Urothelium cell line (cell line): Measurements from ENCODE around the gene PGBD5.
"Not testable (repeated sequence)": the region's sequence is repeated elsewhere in the genome, so short reads cannot be mapped to it uniquely, and the experiment has no call there.

Source experiments
- DNase-seq: peaks from one replicate; pipeline ENCODE4 v3.0.0; 2011; ENCODE audit warnings: low spot score, mixed read lengths
- FAIRE-seq: peaks from 2 replicates; lab custom pipeline; 2011; peaks lifted over from hg19 to GRCh38; lab: Jason Lieb, UNC

The PGBD5 gene

GRCh38 chr1:230425252-230426091 lies 660 bp downstream of the PGBD5 start:
- no peak for FAIRE-seq
- DNase-seq: peak; percentile 40

GRCh38 chr1:230424391-230425251 lies 1.5 kb downstream of the PGBD5 start:
- FAIRE-seq: no peak
- DNase-seq: no peak

DNA sequence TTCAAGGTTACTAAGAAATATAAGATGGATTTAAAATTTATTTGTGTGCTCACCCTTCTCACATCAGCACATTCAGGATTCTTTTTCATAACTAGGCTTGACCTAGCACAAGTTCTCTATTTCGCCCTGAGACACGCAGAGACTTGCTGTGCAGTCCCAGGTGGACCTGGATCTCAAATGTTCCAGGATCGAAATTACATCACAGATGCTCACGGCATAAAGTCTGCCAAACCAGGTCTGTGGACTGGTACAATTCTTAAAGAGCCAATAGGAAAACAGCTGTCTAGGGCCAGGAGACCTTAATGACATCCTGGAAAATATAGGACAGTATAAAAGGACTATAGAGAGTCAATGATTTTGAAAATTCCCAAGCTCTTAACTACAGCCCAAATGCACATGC lies 2.2 kb downstream of the PGBD5 start:
- no peak for DNase-seq
- no peak for FAIRE-seq

DNA sequence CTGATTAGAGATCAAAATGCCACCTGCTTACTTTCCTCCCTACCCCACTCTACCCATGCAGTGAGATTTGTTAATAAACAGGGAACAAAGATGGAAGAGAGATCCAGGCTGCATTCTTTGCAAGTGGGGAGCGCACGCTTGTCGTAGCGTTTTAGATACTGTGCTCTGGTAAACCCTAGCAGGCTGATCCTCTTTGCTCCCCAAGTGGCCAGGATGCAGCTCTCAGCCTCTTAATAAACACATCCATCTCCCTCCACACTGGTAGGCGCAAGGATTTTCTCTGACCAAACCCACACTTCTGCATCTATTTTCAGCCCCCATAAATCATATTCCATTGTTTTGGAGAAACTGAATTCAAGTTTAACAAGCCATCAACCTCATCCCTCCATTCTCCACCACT lies 2.9 kb downstream of the PGBD5 start:
- DNase-seq (no peak), FAIRE-seq (no peak)

- FAIRE-seq (no peak), DNase-seq (no peak)
These were observed 3.7 kb downstream of the PGBD5 start for GRCh38 chr1:230422221-230422981.

- FAIRE-seq (no peak), DNase-seq (no peak)
These were observed 4.7 kb downstream of the PGBD5 start for GRCh38 chr1:230421481-230421880.

DNA sequence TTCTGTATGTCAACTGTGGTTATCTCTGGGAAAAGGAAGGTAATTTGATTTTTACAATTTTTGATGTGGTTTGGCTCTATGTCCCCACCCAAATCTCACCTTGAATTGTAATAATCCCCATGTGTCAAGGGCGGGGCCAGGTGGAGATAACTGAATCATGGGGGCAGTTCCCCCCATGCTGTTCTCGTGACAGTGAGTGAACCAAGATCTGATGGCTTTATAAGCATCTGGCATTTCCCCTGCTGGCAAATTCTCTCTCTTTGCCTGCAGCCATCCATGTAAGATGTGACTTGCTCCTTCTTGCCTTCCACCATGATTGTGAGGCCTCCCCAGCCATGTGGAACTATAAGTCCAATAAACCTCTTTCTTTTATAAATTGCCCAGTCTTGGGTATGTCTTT lies 5.8 kb downstream of the PGBD5 start:
- DNase-seq, FAIRE-seq: not testable (repeated sequence)

DNA sequence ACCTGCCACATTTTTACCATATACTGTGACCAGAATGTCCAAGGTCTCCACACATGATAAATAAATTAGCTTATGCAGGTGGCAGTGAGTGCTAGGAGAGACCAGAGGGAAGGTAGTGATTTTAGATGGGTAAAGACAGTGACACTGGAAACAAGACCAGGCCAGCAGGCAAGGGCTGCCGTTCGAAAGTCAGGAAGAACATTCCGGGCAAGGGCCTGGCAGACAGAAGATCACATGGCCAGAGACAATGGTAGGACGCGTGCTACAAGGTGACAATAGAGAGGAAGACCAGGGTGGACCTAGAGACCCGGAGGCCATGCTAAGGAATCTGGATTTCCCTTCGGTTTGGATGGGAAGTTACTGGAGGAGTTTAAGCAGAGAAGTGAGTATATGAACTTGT lies 9.7 kb downstream of the PGBD5 start:
- FAIRE-seq (no peak), DNase-seq (no peak)

DNA sequence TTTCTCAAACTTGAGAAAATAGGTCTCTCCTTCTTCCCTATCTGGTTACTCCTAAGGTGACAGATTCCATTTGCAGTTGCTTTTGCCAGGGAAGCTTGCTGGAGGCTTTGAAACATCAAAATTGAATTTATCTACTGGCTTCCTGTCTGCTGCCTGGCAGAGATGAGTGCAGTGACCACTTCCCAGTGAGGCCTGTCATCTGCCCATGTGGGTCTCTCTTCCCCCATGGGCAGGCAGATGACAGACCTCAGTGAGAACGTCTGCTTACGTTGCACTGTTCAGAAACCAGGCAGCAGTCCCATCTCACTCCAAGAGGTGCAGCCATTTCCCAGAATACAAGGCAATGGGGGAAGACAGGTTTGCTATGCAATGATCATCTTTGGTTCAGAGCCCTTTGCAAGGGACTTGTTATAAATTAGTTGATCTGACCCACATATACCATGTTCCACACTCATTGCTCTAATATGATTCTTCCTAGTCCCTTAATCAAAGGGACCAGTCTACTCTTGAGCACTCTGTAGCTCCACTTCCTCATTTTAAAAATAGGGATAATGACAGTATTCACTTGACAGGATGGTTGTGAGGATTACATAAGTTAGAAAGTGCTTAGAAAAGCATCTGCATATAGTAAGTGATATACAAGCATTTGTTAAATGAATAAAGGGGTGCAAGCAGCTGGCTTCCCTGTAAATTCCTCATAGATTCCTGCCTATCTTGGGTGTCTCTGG lies 10.6 kb downstream of the PGBD5 start:
- DNase-seq (no peak), FAIRE-seq (no peak)

DNA sequence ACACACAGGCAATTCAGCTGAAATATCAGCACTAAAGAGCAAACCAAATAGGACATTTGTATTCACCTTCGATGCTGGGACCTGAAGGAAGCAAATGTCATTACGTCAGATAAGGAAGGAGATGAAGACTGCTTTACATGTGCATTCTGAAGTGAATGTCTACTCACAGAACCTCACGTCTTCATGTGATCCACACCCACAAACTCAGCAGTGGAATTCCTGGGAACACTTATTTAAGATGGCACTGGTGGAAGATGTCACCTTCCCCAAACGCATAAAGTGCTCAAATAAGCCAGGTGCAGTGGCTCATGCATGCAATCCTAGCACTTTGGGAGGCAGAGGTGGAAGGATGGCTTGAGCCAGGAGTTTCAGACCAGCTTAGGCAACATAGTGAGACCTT lies 11.4 kb downstream of the PGBD5 start:
- no peak for DNase-seq
- FAIRE-seq: no peak

DNA sequence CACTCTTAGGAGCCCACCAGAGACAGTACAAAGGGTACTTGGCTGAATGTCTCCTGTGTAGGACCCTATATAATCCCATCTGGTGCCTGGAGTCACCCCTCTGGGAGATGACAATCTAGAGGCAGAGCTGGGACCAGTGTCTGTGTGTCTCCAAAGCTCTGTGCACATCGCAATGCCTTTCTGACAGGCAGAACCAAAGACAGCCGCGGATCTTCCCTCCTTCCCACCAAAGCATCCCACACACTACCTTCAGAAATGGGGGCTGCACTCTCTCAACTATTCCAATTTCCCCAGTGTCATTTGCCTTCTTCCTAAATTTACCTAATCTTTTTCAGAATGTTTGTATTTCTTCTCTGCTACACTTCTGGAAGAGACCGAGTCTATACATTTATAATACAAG lies 12.0 kb downstream of the PGBD5 start:
- FAIRE-seq: no peak

DNA sequence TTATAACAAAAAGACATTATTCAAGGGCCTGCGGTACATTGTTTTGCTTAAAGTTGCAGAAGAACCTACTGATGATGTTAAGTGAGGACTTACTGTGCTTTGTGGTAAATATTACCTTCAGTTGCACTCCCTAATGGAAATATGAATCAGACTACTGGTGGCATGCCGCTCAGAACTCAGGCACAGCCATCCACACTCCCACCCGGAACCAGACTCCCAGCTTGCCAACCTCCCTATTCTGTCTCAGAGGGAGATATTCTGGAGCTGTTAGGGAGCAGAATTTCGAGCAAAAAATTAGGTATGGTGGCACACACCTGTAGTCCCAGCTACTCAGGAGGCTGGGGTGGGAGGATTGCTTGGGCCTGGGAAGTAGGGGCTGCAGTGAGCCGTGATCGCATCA lies 13.1 kb downstream of the PGBD5 start:
- DNase-seq (no peak), FAIRE-seq (no peak)

More for the DNA sequence above, 12.0 kb downstream of the PGBD5 start:
- no peak for DNase-seq

- no peak for DNase-seq
- FAIRE-seq: no peak
These were observed 17.2 kb downstream of the PGBD5 start for GRCh38 chr1:230408971-230409370.

DNA sequence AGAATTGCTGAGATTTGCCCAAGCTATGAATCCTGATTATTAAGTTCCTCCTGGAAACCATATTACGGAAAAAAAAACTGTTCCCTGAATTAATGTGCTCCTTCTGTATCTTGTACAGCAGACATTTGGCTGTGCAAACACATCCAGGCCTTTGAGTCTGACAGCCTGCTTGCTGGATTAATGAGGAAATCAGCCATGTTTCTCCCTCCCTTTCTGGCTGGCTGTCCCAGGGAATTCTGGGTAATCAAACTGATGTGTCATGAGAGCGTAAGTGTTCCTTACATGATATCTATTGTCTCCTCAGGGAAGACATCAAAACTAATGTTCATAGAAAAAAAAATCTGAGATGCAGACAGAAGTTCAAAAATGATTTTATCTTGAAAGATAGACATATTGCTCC lies 18.8 kb downstream of the PGBD5 start:
- FAIRE-seq: no peak
- DNase-seq: no peak

DNA sequence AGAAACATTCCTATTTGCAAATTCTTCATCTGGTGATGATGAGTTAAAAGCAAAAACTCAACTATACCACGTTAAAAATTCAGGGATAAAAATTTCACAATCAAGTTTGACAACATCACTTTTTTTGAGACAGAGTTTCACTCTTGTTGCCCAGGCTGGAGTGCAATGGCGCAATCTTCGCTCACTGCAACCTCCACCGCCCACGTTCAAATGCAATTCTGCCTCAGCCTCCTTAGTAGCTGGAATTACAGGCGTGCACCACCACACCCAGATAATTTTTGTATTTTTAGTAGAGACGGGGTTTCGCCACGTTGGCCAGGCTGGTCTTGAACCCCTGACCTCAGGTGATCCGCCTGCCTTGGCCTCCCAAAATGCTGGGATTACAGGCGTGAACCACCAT lies 19.4 kb downstream of the PGBD5 start:
- not testable (repeated sequence) for DNase-seq, FAIRE-seq

GRCh38 chr1:230403442-230403841 lies 22.7 kb downstream of the PGBD5 start:
- no peak for DNase-seq
- no peak for FAIRE-seq

DNA sequence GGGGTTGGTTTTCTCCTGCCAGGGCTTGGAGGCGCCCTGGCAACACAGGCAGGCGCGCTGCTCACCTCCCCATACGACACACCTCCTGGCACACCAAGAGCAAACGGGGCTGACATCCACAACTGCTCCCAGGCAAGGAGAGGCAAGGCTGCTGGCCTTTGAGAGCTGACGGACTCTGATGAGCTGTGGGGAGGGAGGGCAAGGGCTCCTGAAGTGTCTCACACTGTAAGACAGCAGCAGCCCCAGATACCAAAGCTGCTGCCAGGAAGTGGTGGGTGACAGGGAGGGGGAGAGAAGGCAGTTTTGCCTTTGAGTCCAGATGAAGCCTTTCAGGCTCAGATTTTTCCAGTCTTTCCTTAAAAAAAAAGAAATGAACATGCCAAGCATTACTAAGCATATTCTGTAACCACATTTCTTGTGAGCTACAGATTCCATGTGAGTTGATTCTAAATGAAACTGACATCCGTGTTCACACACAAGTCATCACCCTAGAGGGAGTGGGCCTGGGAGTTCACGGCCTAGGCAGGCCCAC lies 24.3 kb downstream of the PGBD5 start:
- FAIRE-seq (no peak), DNase-seq (no peak)

DNA sequence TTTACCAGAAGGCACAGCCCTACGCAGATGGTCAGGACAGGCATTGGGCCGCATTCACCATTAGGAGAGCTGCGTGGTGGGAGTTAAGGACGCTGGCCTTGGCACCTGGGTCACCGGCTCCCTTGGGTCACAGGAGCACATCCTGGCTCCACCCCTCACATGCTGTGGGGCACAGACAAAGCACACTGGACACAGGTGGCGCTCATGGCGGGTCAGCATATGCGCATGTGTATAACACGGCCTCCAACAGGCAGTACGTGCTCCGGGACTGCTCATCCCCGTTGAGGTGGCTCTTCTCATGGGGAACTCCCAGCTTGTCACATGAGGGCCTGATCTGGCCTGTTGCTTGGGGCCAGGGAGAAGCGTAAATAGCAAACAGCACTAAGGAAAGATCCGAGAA lies 25.0 kb downstream of the PGBD5 start:
- DNase-seq (no peak), FAIRE-seq (no peak)

DNA sequence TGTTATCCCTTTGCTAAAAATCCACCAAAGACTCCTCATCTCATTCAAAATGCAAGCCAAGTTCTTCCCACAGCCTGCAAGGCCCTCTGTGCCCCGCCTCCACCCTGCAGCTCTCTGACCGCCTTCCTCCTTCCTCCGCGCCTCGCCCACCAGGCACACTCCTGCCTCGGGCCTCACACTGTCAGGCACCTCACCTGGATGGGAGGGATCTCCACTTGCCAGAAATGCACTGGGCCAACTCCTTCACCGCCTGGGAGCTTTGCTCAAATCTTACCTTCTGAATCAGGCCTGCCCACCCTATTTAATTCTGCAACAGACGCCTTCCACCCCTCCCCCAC lies 26.2 kb downstream of the PGBD5 start:
- DNase-seq (no peak), FAIRE-seq (no peak)

DNA sequence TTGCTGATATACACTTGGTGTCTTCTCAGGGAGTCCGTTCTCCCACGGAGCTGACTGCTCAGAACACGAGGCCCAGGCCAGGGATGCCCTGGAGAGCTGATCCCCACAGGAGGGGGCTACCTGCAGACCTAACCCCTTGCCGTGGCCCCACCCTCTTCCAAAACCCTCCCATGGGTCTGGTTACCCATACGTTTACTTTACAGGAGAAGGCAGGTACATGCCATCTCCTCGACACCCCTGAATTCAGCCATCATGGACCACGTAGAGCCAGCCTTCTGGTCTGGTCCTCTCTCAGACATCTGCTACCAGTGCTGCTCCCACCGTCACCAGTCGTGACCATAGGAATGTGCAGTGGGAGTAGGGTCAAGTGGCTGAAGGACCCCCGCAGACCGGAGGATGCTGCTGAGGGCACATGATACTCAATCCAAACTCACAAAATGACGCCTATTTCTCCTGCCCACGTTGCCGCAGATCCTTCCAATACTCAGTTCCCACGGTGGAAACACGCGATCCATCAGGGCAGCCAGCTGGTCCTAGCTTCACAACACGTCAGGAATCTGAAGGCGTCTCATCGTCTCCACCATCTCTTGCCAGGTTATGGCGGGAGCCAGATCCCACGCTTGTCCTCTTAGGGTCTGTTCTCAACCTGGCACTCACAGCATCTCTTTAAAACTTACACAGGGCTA lies 26.7 kb downstream of the PGBD5 start:
- DNase-seq (no peak), FAIRE-seq (no peak)
